GM23338 (cell line): ENCODE measurements around the gene NAPB.

Experiments used
- CREB1 ChIP-seq: fragments of 250-450 bp; sonication (Bioruptor Pico); IDR thresholded peaks from 2 replicates; pipeline ENCODE4 v1.5.0; 2020; ENCODE audit warnings: low read depth, mild to moderate bottlenecking, moderate library complexity
- CTCF ChIP-seq, 2 experiments: fragments of 200-600 bp in 1 of 2; sonication (generic) in 1 of 2; conservative IDR thresholded peaks; 2 replicates each; pipeline versions ENCODE4 v1.5.1 to v1.6.1; 2016 to 2017; ENCODE audit warnings: antibody characterized with exemption in 2 of 2, low read depth in 2 of 2, mild to moderate bottlenecking in 2 of 2, moderate library complexity in 1 of 2

DNA sequence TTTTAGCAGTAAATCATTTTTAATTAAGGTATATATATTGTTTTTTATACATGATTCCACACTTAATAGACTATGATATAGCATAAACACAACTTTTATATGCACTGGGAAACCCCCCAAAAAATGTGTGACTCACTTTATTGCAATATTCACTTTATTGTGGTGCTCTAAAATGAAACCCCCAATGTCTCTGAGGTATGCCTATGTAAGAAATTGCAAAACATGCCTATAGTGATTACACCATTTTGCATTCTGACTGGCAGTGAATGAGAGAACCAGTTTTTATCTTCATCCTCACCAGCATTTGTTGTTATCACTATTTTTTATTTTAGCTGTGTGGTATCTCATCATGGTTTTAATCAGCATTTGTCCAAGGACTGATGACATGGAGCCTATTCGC is 39.9 kb upstream of the NAPB start:
- no peak for TF ChIP-seq CTCF (conservative IDR thresholded peaks at IDR 0.05; ENCODE audit: low read depth in 2 of 2)
- TF ChIP-seq CREB1 (CRISPR knock-in tag) = no peak
